Ascending aorta (tissue), 2 donors: ENCODE data around the gene KLHDC4. TPM values are rescaled to one million over a fixed set of nuclear protein-coding genes. Genes with fewer than 3 reads are reported as not detected.
A peak's percentile ranks its signal among the peaks of the same experiment; 100 is the strongest.
"Not testable (repeated sequence)": the region's sequence is repeated elsewhere in the genome, so short reads cannot be mapped to it uniquely, and the experiment has no call there.

Source experiments
- DNase-seq, 2 donors: peaks; one replicate each; pipeline ENCODE4 v3.0.0-alpha.2; 2019; ENCODE audit warnings: low spot score in 2 of 2
- H3K27ac ChIP-seq, 2 donors: fragments of 200-600 bp; sonication (generic); one replicate each; pipeline ENCODE4 v1.5.1; 2016 to 2017; ENCODE audit warnings: mild to moderate bottlenecking in 1 of 2
- H3K27me3 ChIP-seq: fragments of 200-600 bp; sonication (generic); one replicate; pipeline ENCODE4 v1.5.1; 2017
- H3K36me3 ChIP-seq, 2 donors: fragments of 200-600 bp; sonication (generic); one replicate each; pipeline ENCODE4 v1.5.1; 2016
- H3K4me1 ChIP-seq, 2 donors: fragments of 200-600 bp; sonication (generic); one replicate each; pipeline ENCODE4 v1.5.1; 2016 to 2017; ENCODE audit warnings: mild to moderate bottlenecking in 1 of 2
- H3K4me3 ChIP-seq, 2 donors: fragments of 200-600 bp; sonication (generic); one replicate each; pipeline ENCODE4 v1.5.1; 2016 to 2017; ENCODE audit warnings: mild to moderate bottlenecking in 1 of 2
- H3K9me3 ChIP-seq, 2 donors: fragments of 200-600 bp; sonication (generic); one replicate each; pipeline ENCODE4 v1.5.1; 2016
- CTCF ChIP-seq, 3 experiments: fragments of 200-600 bp in 2 of 3; fragments of 450-650 bp in 1 of 3; sonication (generic) in 2 of 3; IDR thresholded peaks; one replicate each; pipeline ENCODE4 v1.5.1; 2016 to 2019; ENCODE audit warnings: antibody characterized with exemption in 3 of 3, mild to moderate bottlenecking in 1 of 3, moderate library complexity in 1 of 3
- intact Hi-C: fragments of 100-400 bp; cut with DNase I; formaldehyde crosslinking; loops from one replicate; pipeline ENCODE4 v1.15.1; 2023
- total RNA-seq: library from RNA; depleted of rRNA; stranded (reverse); fragments of >200 nt; gene quantifications from one replicate; pipeline ENCODE4 v1.1.0, GENCODE V29; 2016

Gene KLHDC4
- total RNA-seq, 1 donor from 2014 or later = 38.4 TPM

- Histone ChIP-seq H3K9me3 (no peaks in the 10 kb centered on the region), H3K4me3 (no peak overlapping the region), H3K27ac (no peak overlapping the region), H3K4me1 (peaks cover 0 to 8% of the 10 kb centered on the region in 2 donors), H3K27me3 (no peaks in the 10 kb centered on the region), H3K36me3 (no peaks in the 10 kb centered on the region)
- intact Hi-C loops = loop anchor here (5.0 kb wide), 1 partner anchor 57 kb away; no protein-coding TSS in a partner anchor
- no peak for TF ChIP-seq CTCF (IDR thresholded peaks at IDR 0.05)
- DNase-seq = no peak
Measured at GRCh38 chr16:87780385-87780989, 14.7 kb upstream of the KLHDC4 start.

GRCh38 chr16:87778830-87779579 lies 13.2 kb upstream of the KLHDC4 start:
- H3K4me1 ChIP-seq = peaks cover 0 to 8% of the 10 kb centered on the region in 2 donors
- no peak overlapping the region for H3K27ac ChIP-seq
- H3K4me3 ChIP-seq = no peak overlapping the region
- TF ChIP-seq CTCF (IDR thresholded peaks at IDR 0.05) = peak; percentile 94 to 99 (median 96)
- DNase-seq = peak; percentile 76 to 95
- intact Hi-C loops = loop anchor here (1.0 to 2.0 kb wide), 3 partner anchors 74 to 130 kb away; no protein-coding TSS in a partner anchor
- no peaks in the 10 kb centered on the region for H3K36me3 ChIP-seq
- H3K9me3 ChIP-seq = no peaks in the 10 kb centered on the region
- H3K27me3 ChIP-seq = no peaks in the 10 kb centered on the region

- Histone ChIP-seq H3K4me1 (peaks cover 0 to 8% of the 10 kb centered on the region in 2 donors), H3K4me3 (no peak overlapping the region), H3K36me3 (no peaks in the 10 kb centered on the region), H3K9me3 (no peaks in the 10 kb centered on the region), H3K27ac (no peak overlapping the region), H3K27me3 (no peaks in the 10 kb centered on the region)
- no peak for DNase-seq
- no peak for TF ChIP-seq CTCF (IDR thresholded peaks at IDR 0.05)
- intact Hi-C loops = loop anchor here (1.0 to 2.0 kb wide), 3 partner anchors 74 to 131 kb away; no protein-coding TSS in a partner anchor
Measured at GRCh38 chr16:87778476-87778829, 12.7 kb upstream of the KLHDC4 start.

- intact Hi-C loops, H3K36me3 ChIP-seq, H3K4me1 ChIP-seq, DNase-seq, H3K9me3 ChIP-seq, H3K27ac ChIP-seq, H3K27me3 ChIP-seq, H3K4me3 ChIP-seq: not testable (repeated sequence)
Measured at GRCh38 chr16:87773836-87774235, 8.1 kb upstream of the KLHDC4 start.

GRCh38 chr16:87767456-87767855 lies 1.7 kb upstream of the KLHDC4 start:
- H3K27me3 ChIP-seq, H3K9me3 ChIP-seq, DNase-seq, H3K4me3 ChIP-seq, H3K4me1 ChIP-seq, H3K27ac ChIP-seq: not testable (repeated sequence)
- intact Hi-C loops = loop anchor here (2.0 to 10.0 kb wide), 5 partner anchors 185 to 1477 kb away; partner anchors contain the start of genes CTU2, MAP1LC3B, RNF166 and ZC3H18
- peaks cover 0 to 10% of the 10 kb centered on the region in 2 donors for H3K36me3 ChIP-seq

- peak overlapping the region; percentile 81 to 86 for H3K27ac ChIP-seq
- DNase-seq = no peak
- H3K4me1 ChIP-seq = peaks cover 8 to 9% of the 10 kb centered on the region in 2 donors
- H3K4me3 ChIP-seq = peak overlapping the region; percentile 72 to 81
- intact Hi-C loops = loop anchor here (2.0 to 10.0 kb wide), 5 partner anchors 186 to 1478 kb away; partner anchors contain the start of genes CTU2, MAP1LC3B, RNF166 and ZC3H18
- peaks cover 0 to 12% of the 10 kb centered on the region in 2 donors for H3K36me3 ChIP-seq
- no peaks in the 10 kb centered on the region for H3K27me3 ChIP-seq
- H3K9me3 ChIP-seq = no peaks in the 10 kb centered on the region
- TF ChIP-seq CTCF (IDR thresholded peaks at IDR 0.05) = no peak
Measured at GRCh38 chr16:87766485-87766797, 655 bp upstream of the KLHDC4 start.
